GM12878 (cell line): ENCODE data around the gene ZFHX2.

Experiments
- CHD1 ChIP-seq: IDR thresholded peaks from 2 replicates; pipeline ENCODE4 v1.6.1; 2012; ENCODE audit warnings: low read depth, low read length, improper control_type of control experiment
- SP1 ChIP-seq: IDR thresholded peaks from one replicate; pipeline ENCODE4 v1.6.1; 2011; ENCODE audit warnings: low read depth, low read length

DNA sequence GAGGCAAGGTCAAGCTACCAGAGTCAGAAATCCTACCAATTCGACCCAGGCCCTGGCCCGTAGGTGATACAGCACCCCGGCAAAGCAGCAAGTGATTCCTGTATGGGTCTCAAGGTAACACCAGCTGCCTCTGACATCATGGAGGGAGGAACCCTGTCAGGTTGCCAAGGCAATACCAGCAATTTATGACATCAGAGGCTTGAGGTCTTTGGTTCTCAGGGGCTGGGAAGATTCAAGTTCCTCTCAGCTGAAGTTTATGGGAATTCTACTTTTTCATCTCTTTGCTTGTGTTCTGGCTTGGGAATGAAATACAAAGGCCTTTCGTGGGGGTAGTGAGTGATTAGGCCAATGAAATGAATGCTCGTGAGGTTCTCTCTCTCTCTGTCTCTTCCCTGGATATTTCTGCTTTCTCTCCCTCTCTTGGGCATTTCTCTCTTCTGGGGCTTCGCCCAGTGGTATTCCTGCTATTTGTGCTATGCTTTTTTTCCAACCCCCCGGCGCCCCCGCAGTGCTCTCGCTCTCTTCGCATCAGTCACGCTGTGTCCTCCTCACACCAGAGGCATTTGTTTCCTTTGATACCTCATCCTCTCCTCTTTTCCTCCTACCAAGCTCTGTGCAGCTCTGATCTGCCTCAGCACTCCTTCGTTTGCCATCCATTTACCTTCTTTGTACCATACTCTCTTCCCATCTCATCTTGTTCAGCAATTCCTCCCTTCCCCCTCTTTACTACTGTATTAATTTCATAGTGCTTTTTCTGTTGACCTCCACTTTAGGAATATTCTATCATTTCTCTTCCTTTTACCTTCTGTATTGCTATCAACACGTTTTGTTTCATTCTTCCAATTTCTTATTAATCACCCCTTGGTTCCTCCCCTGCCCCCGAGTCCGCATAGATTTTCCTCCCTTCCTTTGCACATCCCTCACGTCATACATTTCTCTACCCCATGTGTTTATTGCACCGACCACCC, 2.9 kb downstream of the ZFHX2 start:
- TF ChIP-seq SP1 (no peak), CHD1 (no peak)
